GM11168 (cell line): ENCODE measurements around the gene SLC7A7.
"Not testable (repeated sequence)": the region's sequence is repeated elsewhere in the genome, so short reads cannot be mapped to it uniquely, and the experiment has no call there.

Experiments
- in situ Hi-C: fragments of 300-500 bp; cut with MboI; formaldehyde crosslinking; loops from one replicate; pipeline ENCODE4 v1.12.0; 2022; ENCODE audit warnings: low sequenced_read_pairs; ENCODE audit not compliant: unreplicated experiment

SLC7A7 gene

GRCh38 chr14:22824711-22825359, 9.6 kb upstream of the SLC7A7 start:
- in situ Hi-C loops = no loop called here

GRCh38 chr14:22822571-22823098, 7.4 kb upstream of the SLC7A7 start:
- in situ Hi-C loops = no loop called here

- in situ Hi-C loops = no loop called here
These were observed 6.9 kb upstream of the SLC7A7 start for GRCh38 chr14:22822016-22822570.

- in situ Hi-C loops = no loop called here
These were observed 6.2 kb upstream of the SLC7A7 start for GRCh38 chr14:22821193-22822015.

- in situ Hi-C loops = no loop called here
These were observed 5.5 kb upstream of the SLC7A7 start for GRCh38 chr14:22820731-22821130.

GRCh38 chr14:22819151-22819988, 4.1 kb upstream of the SLC7A7 start:
- in situ Hi-C loops = loop anchor here (5.0 kb wide), 1 partner anchor 42 kb away; no protein-coding TSS in a partner anchor

GRCh38 chr14:22814373-22814772, 862 bp downstream of the SLC7A7 start:
- in situ Hi-C loops = no loop called here

GRCh38 chr14:22813145-22813544, 2.1 kb downstream of the SLC7A7 start:
- in situ Hi-C loops = no loop called here

GRCh38 chr14:22812744-22813143, 2.5 kb downstream of the SLC7A7 start:
- in situ Hi-C loops = no loop called here

- in situ Hi-C loops = no loop called here
These were observed 3.5 kb downstream of the SLC7A7 start for GRCh38 chr14:22811722-22812121.

GRCh38 chr14:22808388-22809209, 6.6 kb downstream of the SLC7A7 start:
- in situ Hi-C loops = no loop called here

- in situ Hi-C loops = no loop called here
These were observed 7.7 kb downstream of the SLC7A7 start for GRCh38 chr14:22807432-22808087.

GRCh38 chr14:22805235-22805634, 10.0 kb downstream of the SLC7A7 start:
- in situ Hi-C loops = not testable (repeated sequence)

- in situ Hi-C loops = no loop called here
These were observed 11.6 kb downstream of the SLC7A7 start for GRCh38 chr14:22803687-22803974.

- in situ Hi-C loops = no loop called here
These were observed 12.2 kb downstream of the SLC7A7 start for GRCh38 chr14:22802860-22803686.

GRCh38 chr14:22801716-22802115, 13.5 kb downstream of the SLC7A7 start:
- in situ Hi-C loops = no loop called here

- in situ Hi-C loops = no loop called here
These were observed 14.9 kb downstream of the SLC7A7 start for GRCh38 chr14:22800346-22800745.

GRCh38 chr14:22798528-22798927, 16.7 kb downstream of the SLC7A7 start:
- in situ Hi-C loops = no loop called here
